Stimulated activated CD8-positive, alpha-beta memory T cell treated with anti-CD3 and anti-CD28 coated beads, Interleukin-15, amount 100 ng/mL, for 4 hours (primary cell): ENCODE results near the gene BAIAP2.
"Not testable (repeated sequence)": the region's sequence is repeated elsewhere in the genome, so short reads cannot be mapped to it uniquely, and the experiment has no call there.

ENCODE experiments used
- DNase-seq, 2 donors: peaks; one replicate each; pipeline ENCODE4 v3.0.0-alpha.2; 2020; ENCODE audit warnings: low read depth in 2 of 2

Gene BAIAP2

DNA sequence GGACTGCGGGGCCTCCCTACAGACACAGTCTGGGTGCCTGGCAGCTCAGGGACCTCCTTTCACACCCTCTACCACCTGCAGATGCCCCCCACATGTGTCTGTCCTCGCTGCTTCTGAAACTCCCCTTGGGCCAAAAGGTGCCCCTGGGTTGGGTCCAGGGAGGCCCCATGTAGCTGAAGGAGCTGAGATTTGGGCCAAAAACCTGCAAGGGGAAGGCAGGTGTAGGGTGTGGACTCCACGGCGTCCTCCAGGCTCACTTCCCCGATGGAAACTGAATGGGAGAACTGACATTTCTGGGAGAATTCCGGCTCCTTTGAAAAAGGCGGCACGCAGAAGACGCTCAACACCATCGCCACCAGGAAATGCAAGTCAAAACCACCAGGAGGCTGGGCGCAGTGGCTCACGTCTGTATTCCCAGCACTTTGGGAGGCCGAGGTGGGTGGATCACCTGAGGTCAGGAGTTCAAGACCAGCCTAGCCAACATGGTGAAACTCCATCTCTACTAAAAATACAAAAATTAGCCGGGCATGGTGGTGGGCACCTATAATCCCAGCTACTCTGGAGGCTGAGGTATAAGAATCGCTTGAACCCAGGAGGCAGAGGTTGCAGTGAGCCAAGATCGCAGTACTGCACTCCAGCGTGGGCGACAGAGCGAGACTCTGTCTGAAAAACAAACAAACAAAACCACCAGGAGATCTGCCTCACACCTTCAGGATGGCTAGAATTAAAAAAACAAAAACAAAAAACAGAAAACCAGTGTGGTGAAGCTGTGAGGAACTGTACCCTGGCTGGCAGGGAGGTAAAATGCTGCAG, 13.2 kb upstream of the BAIAP2 start:
- no peak for DNase-seq

GRCh38 chr17:81022344-81022676, 12.6 kb upstream of the BAIAP2 start:
- DNase-seq: no peak

DNA sequence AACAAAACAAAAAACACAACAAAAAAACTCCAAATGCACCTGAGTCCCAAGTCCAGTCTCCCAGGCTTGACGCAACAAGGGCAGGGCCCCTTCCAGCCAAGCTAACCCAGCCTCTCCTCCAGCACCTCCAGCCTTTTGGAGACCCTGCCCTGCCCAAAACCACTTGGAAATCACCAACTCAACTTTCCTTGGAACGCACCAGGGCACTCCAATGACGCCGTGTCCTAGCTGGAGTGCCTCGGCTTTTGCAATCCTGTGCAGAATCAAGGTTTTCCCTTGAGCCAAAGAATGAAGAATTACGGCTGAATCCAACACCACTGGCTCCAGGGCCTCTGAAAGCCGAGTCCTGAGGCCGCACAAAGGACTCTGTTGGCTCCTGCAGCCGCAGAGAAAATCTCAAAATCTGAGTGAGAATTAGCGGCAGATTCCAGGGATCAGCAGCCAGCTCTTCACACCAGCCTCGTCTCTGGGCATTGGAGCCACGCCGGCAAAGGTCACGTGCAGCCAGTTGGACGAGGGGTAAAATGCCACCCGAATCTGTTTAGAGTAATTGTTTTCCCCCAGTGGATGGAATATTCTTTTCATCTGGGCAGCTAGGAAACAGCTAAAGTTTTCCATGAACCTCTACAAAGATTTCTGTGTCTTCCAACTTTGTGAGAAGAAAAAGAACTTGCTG, 9.7 kb upstream of the BAIAP2 start:
- DNase-seq: no peak

GRCh38 chr17:81025741-81026129, 9.2 kb upstream of the BAIAP2 start:
- DNase-seq: no peak

DNA sequence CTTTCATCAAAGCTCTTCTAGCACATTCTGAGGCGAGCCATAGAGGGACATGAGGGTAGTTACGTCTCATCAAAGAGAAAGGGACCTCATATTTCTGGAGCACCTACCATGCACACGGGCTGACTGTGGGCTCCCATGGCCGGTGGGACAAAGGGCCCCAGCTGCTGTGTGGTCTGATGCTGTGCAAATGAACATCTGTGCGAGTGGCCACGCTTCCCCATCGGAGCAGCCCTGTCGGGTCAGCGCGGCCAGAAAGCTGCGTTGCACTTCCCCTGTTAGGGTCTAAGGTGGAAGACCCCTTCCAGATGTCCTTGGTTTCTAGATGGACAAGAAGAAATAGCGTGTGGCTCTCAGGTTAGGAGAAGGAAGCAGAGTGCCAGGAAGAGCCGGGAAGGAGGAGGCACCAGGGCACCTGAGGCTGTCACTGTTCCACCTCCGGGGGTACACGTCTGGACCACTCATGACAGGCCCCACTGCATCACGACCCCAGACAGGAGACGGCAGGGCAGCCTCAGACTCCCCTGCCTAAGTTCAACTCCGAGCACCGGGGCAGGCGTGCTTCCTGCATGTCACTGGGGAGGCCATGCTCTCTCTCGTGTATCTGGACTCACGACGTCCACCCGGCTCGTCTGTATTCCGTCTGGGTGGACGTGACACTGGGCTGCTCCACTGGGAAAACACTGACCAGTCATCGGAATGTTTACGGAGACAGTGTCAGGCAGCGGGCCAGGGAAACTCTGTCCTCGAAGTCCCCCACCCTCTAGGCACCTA, 8.5 kb upstream of the BAIAP2 start:
- DNase-seq: no peak

DNA sequence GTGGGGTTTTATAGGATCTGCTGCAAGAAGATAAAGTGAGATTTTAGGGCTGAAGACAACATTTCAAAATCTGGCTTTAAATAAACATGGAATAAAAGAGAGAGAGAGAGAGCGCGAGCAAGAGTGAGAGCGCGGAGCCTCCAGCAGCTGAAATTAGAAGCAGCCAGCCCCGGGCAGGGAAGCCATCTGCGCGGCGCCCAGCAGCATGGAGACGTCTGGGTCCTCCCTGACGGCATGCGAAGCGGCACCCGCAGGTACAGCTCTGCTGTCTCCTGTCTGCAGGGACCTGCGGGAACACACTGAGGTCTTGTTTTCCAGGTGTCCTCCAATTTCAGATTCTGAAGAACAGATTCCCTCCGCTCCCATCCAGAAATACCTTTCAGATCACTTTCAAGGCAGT, 7.9 kb upstream of the BAIAP2 start:
- DNase-seq: no peak

DNA sequence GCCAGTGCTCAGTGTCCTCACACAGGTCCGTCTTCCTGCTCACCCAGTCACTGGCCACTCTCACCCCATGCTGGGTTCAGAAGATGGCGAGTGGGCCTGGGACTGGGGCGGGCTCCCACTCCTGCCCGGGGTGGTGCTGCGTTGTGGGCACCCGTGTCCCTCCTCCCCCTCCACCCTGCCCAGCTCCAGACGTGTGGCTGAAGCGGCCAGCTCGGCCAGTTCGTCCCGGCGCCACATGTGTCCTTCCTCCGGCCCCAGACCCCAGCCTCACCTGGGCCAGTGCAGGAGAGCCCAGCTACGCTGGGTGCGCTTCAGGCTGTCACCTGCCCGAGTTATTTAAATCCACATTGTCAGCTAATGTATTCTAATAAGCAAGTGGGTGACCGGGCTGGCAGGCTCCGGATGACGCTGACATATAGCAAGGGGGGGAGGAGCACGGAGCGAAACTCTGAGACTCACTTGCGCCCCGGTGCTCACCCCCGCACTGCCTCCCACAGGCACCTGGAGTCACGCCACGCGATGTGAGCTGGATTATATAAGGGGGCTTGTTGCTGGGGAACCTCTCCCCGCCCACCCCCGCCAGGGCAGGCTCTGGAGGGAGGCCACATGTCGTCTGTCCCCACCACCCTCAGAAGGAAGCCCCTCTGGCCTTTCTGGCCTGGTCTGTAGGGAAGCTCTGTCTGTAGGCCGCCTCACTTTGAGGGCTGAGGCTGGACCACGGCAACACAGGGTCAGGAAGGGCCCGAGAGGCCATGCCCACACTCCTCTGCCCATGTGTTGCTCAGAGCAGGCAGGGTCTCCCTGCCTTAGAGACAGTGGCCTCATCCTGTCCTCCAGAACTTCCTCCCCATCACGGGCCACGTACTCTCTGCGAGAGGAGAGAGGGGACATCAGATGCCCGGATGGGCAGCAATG, 7.1 kb upstream of the BAIAP2 start:
- DNase-seq: peak; percentile 46 to 52

DNA sequence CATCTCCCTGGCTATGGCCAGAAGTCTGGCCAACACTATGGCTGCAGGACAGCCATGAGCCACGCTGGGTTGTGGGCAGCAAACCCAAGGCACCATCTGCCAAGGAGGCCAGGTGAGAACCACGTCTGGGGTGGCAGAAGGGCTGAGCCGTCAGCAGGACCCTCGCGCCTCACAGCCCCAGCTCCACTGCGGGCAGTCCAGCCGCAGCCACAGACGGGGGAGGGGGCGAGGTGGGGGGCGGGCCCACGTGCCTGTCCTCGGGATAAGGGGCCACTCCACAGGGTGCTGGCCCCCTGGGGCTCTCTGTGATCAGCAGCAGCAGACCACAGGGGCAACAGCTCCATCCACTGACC, 6.5 kb upstream of the BAIAP2 start:
- no peak for DNase-seq

DNA sequence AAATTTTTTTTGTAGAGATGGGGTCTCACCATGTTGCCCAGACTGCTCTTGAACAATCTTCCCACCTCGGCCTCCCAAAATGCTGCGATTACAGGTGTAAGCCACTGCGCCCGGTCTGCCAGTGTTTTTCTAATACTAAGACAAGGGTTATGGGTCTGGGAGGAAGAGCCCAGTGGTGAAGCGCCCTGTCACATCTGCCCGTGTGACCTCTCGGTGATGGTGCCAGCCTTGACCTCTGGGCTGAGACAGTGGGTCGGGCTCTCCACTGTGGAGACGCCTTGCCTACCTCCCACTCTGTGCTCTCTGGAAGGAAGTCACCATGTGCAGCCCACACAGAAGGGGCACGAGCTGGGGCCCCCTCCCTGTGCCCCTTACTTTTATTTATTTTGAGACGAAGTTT, 5.1 kb upstream of the BAIAP2 start:
- DNase-seq: no peak

GRCh38 chr17:81030312-81030711, 4.6 kb upstream of the BAIAP2 start:
- not testable (repeated sequence) for DNase-seq

DNA sequence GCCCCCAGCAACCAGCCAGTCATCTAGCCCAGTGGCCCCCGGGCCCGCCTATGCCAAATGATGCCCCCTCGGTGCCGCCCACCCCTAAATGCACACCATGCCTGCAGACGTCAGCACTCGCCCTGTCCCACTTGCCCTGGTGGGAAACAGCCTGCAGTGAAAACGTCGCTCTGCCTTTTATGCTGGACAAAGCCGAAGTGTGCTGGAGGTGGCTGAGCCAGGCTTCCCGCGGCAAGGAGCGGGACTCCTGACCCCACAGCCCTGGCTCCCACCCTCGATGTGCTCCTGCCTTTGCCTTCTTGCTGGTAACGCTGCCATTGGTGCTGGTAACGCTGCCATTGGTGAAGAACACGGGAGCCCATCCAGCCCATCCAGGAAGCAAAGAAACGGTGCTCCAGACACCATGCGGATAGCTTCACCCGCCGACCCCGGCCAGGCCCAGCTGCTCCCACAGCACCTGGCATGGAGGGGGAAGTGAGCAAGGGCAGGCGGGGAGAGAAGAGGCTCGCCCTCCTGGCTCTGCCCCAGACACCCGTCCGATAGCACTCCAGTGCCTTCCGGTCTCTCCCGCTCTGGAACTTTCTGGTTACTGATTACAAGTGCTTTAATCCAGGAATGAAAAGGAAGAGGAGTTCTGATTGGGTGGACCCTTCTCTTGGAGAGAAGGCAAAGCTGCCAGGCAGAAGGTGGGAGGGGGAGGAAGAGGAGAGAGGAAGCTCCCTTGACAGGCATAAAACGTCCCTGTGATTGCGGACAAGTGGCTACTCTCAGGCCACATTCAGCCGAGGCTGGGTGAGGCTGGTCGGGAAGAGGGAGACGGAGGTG, 4.0 kb upstream of the BAIAP2 start:
- DNase-seq: no peak

GRCh38 chr17:81031566-81032550, 3.1 kb upstream of the BAIAP2 start:
- no peak for DNase-seq

GRCh38 chr17:81032641-81033480, 2.1 kb upstream of the BAIAP2 start:
- DNase-seq: no peak

DNA sequence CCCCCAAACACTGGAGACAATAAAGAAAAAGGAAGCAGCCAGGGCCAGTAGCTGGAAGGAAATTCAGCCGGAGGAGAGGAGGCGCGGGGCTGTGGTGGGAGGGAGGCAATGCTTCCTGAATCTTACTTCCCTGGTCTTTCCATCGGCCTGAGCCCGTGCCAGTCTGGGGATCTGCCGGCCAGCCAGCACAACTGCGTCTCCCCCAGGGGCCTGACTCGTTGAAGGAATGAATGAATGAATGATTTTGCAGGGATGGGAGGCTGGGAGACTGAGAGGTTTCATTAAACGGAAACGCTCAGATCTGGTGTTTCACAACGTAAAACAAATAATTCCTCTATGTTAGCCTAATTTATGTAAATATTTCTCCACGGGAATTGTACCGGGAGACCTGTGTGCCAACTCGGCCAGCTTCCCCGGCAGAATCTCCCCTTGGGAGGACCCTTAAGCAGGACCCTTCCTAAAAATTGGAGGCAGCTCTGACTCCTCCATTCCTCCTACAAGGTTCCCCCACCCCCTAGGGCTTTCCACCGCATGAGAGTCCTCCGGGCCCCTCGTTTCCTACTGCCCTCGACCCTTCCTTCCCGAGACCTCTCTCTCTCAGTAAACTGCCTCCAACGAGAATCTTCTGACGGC, 1.3 kb upstream of the BAIAP2 start:
- no peak for DNase-seq

DNA sequence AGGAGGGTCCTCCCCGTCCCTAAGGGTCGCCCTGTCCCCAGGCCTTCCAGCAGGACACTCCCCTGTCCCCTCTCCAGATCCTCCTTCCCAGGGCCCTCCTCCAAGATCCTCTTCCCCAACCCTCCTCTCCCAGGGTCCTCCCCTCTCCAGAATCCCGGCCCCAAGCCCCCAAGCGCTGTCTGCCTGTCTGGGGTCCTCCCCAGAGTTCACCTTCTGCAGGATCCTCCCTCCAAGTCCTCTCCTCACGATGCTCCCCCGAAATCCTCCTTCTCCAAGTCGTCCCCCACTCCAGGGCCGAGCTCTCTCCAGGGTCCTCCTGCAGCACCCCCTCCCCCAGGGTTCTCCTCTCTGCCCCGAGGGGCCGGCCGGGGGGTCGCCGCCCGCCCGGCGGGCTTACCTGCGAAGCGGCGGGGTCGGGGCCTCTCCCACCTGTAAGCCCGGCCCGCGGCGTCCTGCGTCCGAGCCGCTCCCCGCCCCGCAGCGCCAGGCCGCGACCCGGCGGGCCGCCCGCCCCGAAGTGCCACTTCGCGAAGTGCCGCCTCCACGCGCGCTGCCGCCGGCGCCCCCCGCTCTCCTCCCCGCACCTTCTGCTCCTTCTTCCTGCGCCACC, 678 bp upstream of the BAIAP2 start:
- DNase-seq: no peak

GRCh38 chr17:81035521-81036196, 708 bp downstream of the BAIAP2 start:
- DNase-seq: no peak

GRCh38 chr17:81036197-81036941, 1.4 kb downstream of the BAIAP2 start:
- DNase-seq: no peak
